ENCODE results near the gene MREG.
"Not testable (repeated sequence)": the region's sequence is repeated elsewhere in the genome, so short reads cannot be mapped to it uniquely, and the experiment has no call there.

The MREG gene

GRCh38 chr2:216014986-216015385 lies 1.6 kb upstream of the MREG start:
- H3K36me3 Mint-ChIP-seq (ENCODE audit: insufficient read depth) = peaks cover 2% of the 10 kb centered on the region
- no peak for DNase-seq
- no peak for ATAC-seq (replicated peaks)
- H3K4me1 Mint-ChIP-seq (ENCODE audit: low read depth in 2 of 2) = peaks cover 39 to 51% of the 10 kb centered on the region in 2 donors
- H3K9me3 Mint-ChIP-seq = no peaks in the 10 kb centered on the region
- H3K27me3 Mint-ChIP-seq = no peaks in the 10 kb centered on the region
- H3K4me3 Mint-ChIP-seq = peak overlapping the region; percentile 11 to 46
- H3K27ac Mint-ChIP-seq = peak overlapping the region; percentile 83 to 95

DNA sequence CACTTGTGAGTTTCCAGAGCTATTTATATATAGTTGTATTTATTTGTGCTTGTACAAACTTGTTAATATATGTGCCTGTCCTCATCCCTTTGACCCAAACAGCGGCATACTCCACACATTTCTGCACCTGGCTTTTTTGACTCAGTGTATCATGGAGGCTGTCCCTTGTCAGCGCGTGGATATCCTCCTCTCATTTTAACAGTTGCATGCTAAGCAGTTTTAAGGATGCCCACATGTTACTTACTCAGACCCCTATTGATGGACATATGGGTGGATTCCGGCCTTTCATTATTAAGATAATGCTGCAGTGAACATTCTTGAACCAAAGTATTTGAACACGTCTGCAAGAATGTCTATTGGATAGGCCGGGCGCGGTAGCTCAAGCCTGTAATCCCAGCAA lies 655 bp upstream of the MREG start:
- Mint-ChIP-seq H3K4me1 (ENCODE audit: low read depth in 2 of 2) (peaks cover 39 to 51% of the 10 kb centered on the region in 2 donors), H3K4me3 (peak overlapping the region; percentile 16 to 89), H3K27ac (peak overlapping the region in 1 of 2 donors; percentile 90), H3K36me3 (ENCODE audit: insufficient read depth) (peaks cover 2% of the 10 kb centered on the region), H3K9me3 (no peaks in the 10 kb centered on the region), H3K27me3 (no peaks in the 10 kb centered on the region)
- no peak for ATAC-seq (replicated peaks)
- no peak for DNase-seq

DNA sequence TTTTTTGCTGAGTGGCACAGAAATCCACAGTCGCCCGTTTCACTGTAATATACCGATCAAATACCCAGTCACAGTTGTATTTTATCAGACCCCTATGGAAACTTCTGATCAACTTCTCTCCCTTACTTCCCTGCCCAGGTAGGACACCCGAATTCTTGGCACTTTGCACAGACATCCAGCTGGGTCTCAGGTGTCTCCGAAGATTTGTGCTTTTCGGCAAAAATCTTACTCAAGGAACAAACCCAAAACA lies 596 bp downstream of the MREG start:
- DNase-seq (no peak), ATAC-seq (replicated peaks) (no peak)
- H3K4me1 Mint-ChIP-seq (ENCODE audit: low read depth in 2 of 2) = peaks cover 39 to 51% of the 10 kb centered on the region in 2 donors
- no peaks in the 10 kb centered on the region for H3K9me3 Mint-ChIP-seq
- no peaks in the 10 kb centered on the region for H3K27me3 Mint-ChIP-seq
- H3K4me3 Mint-ChIP-seq = peak overlapping the region; percentile 89
- peak overlapping the region; percentile 90 for H3K27ac Mint-ChIP-seq
- H3K36me3 Mint-ChIP-seq (ENCODE audit: insufficient read depth) = peaks cover 2% of the 10 kb centered on the region

GRCh38 chr2:216012133-216012829 lies 1.1 kb downstream of the MREG start:
- DNase-seq (no peak), ATAC-seq (replicated peaks) (no peak)
- H3K4me3 Mint-ChIP-seq = peak overlapping the region; percentile 89
- peaks cover 2% of the 10 kb centered on the region for H3K36me3 Mint-ChIP-seq (ENCODE audit: insufficient read depth)
- H3K9me3 Mint-ChIP-seq = no peaks in the 10 kb centered on the region
- no peaks in the 10 kb centered on the region for H3K27me3 Mint-ChIP-seq
- H3K27ac Mint-ChIP-seq = peak overlapping the region; percentile 90
- H3K4me1 Mint-ChIP-seq (ENCODE audit: low read depth in 2 of 2) = peaks cover 36 to 46% of the 10 kb centered on the region in 2 donors

- H3K4me3 Mint-ChIP-seq; H3K27me3 Mint-ChIP-seq; H3K9me3 Mint-ChIP-seq; DNase-seq; H3K36me3 Mint-ChIP-seq (ENCODE audit: insufficient read depth); H3K27ac Mint-ChIP-seq; ATAC-seq (replicated peaks): not testable (repeated sequence)
- H3K4me1 Mint-ChIP-seq (ENCODE audit: low read depth in 2 of 2) = peaks cover 30 to 43% of the 10 kb centered on the region in 2 donors
These were observed 4.1 kb downstream of the MREG start for GRCh38 chr2:216009215-216009614.

DNA sequence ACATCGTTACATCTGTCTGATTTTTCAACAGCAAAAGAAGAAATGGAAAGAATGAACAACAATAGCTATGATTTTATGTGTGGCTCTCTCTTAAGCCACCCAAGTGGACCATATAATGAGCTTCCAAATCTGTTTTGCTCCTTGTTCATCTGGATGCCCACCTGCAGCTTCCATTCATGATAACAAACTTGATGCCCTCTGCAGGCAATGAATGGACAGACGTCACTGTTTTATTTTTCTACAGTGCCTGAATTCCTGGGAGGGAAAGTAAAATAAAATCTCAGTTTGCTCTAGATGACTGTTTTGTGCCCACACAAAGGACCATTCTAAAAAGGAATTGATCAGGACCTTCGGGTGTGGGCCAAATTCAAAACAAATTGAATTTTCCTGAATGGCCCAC lies 5.0 kb downstream of the MREG start:
- Mint-ChIP-seq H3K9me3 (no peaks in the 10 kb centered on the region), H3K36me3 (ENCODE audit: insufficient read depth) (peaks cover 4% of the 10 kb centered on the region), H3K27ac (no peak overlapping the region), H3K27me3 (no peaks in the 10 kb centered on the region), H3K4me1 (ENCODE audit: low read depth in 2 of 2) (peaks cover 38 to 49% of the 10 kb centered on the region in 2 donors), H3K4me3 (no peak overlapping the region)
- DNase-seq = no peak
- ATAC-seq (replicated peaks) = no peak

GRCh38 chr2:216006164-216006663 lies 7.1 kb downstream of the MREG start:
- peak overlapping the region; percentile 50 to 86 for H3K27ac Mint-ChIP-seq
- peak overlapping the region; percentile 68 to 74 for H3K4me3 Mint-ChIP-seq
- no peaks in the 10 kb centered on the region for H3K9me3 Mint-ChIP-seq
- ATAC-seq (replicated peaks) (peak; percentile 70), DNase-seq (peak; percentile 11 to 24 (median 13))
- peaks cover 4% of the 10 kb centered on the region for H3K36me3 Mint-ChIP-seq (ENCODE audit: insufficient read depth)
- peaks cover 34 to 41% of the 10 kb centered on the region in 2 donors for H3K4me1 Mint-ChIP-seq (ENCODE audit: low read depth in 2 of 2)
- H3K27me3 Mint-ChIP-seq = no peaks in the 10 kb centered on the region

DNA sequence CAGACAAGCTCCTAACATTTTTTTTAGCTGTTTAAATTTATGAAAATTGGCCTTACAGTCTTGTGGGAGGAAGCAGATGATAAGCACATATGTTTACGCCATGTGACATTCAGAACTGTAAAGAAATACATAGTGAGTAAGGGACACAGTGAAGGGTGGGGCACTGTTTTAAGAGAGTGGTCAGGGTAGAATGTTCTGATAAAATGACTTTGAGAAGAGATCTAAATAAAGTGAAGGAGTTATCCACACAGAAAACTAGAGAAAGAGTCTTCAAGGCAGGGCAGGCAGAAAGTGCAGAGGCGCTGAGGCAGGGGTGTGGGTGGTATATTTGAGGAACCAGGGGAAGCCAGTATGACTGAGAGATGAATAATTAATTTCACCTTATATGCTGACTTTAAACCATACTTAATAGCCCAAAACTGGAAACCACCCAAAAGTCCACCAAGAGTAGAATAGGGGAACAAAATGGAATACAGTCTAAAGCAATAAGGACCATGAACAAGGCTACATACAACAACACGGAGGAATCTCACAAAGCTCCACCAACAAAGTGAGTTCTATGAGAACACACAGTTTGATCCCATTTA lies 8.6 kb downstream of the MREG start:
- Mint-ChIP-seq H3K4me1 (ENCODE audit: low read depth in 2 of 2) (peaks cover 32 to 41% of the 10 kb centered on the region in 2 donors), H3K9me3 (no peaks in the 10 kb centered on the region), H3K36me3 (ENCODE audit: insufficient read depth) (peaks cover 4% of the 10 kb centered on the region), H3K27ac (peak overlapping the region; percentile 32 to 53), H3K27me3 (no peaks in the 10 kb centered on the region), H3K4me3 (no peak overlapping the region)
- ATAC-seq (replicated peaks) (peak; percentile 31), DNase-seq (no peak)

- no peaks in the 10 kb centered on the region for H3K27me3 Mint-ChIP-seq
- no peaks in the 10 kb centered on the region for H3K9me3 Mint-ChIP-seq
- H3K36me3 Mint-ChIP-seq (ENCODE audit: insufficient read depth) = peaks cover 4% of the 10 kb centered on the region
- DNase-seq = no peak
- peak overlapping the region; percentile 32 to 53 for H3K27ac Mint-ChIP-seq
- peak; percentile 15 for ATAC-seq (replicated peaks)
- H3K4me1 Mint-ChIP-seq (ENCODE audit: low read depth in 2 of 2) = peaks cover 32 to 41% of the 10 kb centered on the region in 2 donors
- peak overlapping the region in 1 of 2 donors; percentile 5 for H3K4me3 Mint-ChIP-seq
These were observed 9.3 kb downstream of the MREG start for GRCh38 chr2:216003876-216004696.

GRCh38 chr2:216002693-216003092 lies 10.7 kb downstream of the MREG start:
- DNase-seq (no peak), ATAC-seq (replicated peaks) (no peak)
- H3K27me3 Mint-ChIP-seq = no peaks in the 10 kb centered on the region
- H3K36me3 Mint-ChIP-seq (ENCODE audit: insufficient read depth) = peaks cover 4% of the 10 kb centered on the region
- H3K9me3 Mint-ChIP-seq = no peaks in the 10 kb centered on the region
- H3K4me1 Mint-ChIP-seq (ENCODE audit: low read depth in 2 of 2) = peaks cover 33 to 41% of the 10 kb centered on the region in 2 donors
- H3K4me3 Mint-ChIP-seq = peak overlapping the region; percentile 13 to 18
- peak overlapping the region; percentile 53 to 91 for H3K27ac Mint-ChIP-seq

DNA sequence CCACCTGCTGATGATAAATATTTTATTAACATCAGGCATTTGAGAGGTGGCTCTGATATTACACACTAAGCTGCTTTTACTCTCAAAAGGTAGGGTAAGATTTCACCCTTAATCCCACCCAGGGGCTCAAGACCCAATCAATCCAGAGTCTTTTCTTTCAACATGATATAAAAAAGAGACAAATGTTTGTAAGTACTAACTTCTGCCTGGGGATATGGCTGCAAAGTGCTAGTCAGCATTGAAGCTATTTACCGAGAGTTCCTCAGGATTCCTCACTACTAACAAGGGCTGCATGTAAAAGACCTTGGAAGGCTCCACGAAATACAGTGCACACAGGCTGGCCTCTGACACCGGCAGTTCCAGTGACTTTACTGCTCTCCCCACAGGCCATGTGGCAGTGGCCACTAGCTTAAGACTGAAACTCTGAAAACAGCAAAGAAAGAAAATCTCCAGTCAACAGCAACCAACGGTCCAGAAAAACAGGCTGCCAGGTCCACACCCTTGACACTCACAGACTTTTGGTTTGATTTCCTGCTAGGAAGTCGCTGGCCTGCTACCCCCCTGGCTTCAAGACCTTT lies 11.2 kb downstream of the MREG start:
- H3K36me3 Mint-ChIP-seq (ENCODE audit: insufficient read depth) = peaks cover 4% of the 10 kb centered on the region
- ATAC-seq (replicated peaks) (no peak), DNase-seq (no peak)
- H3K4me1 Mint-ChIP-seq (ENCODE audit: low read depth in 2 of 2) = peaks cover 34 to 41% of the 10 kb centered on the region in 2 donors
- peak overlapping the region; percentile 53 to 91 for H3K27ac Mint-ChIP-seq
- no peaks in the 10 kb centered on the region for H3K27me3 Mint-ChIP-seq
- peak overlapping the region; percentile 13 to 18 for H3K4me3 Mint-ChIP-seq
- H3K9me3 Mint-ChIP-seq = no peaks in the 10 kb centered on the region

DNA sequence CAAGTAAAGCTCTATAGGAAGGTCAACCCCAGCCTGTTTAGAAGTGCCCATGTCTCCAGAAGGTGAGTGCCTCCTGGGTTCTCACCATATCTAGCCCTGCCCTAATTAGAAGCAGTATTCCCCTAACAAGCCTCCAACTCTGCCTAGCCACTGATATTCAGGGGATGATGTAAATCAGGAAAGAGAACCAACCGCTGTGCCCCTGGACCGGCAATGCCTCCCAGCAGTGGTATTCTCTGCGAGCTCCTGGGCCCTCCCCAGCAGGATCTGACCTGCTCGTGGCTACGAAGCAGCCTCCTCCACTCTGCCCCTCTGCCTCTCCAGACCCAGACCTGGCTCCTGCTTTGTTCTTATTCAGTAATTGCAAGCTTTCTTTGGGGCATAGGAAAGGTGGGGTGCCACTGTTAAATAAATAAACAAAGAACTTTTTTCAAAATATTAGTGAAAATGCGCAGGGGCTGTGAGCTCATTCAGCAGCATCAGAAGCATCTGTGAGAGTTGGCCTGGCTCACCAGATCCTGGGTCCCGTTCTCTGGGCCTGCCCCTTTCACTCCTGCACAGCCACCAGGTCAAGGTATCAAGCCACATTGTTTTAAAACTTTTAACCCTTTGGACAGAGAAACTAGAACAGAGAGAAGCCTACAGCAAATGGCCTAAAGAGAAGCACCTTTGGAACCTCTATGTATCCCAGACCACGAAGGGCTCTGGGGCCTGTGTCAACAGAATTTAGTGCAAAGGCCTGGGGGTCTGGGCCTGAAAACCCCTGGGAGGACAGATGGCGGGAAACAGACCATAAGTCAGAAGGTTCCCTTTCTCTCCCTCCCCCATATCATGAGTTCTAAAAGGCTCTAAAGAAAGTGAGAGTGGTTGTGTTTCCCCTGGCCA lies 11.9 kb downstream of the MREG start:
- H3K4me1 Mint-ChIP-seq (ENCODE audit: low read depth in 2 of 2) = peaks cover 30 to 35% of the 10 kb centered on the region in 2 donors
- no peaks in the 10 kb centered on the region for H3K9me3 Mint-ChIP-seq
- no peak for DNase-seq
- H3K36me3 Mint-ChIP-seq (ENCODE audit: insufficient read depth) = peaks cover 3% of the 10 kb centered on the region
- no peaks in the 10 kb centered on the region for H3K27me3 Mint-ChIP-seq
- no peak overlapping the region for H3K27ac Mint-ChIP-seq
- H3K4me3 Mint-ChIP-seq = no peak overlapping the region
- no peak for ATAC-seq (replicated peaks)

Measured in effector memory CD8-positive, alpha-beta T cell (primary cell).